Stimulated activated CD8-positive, alpha-beta memory T cell treated with anti-CD3 and anti-CD28 coated beads, Interleukin-7, amount 100 ng/mL, for 4 hours (primary cell): Measurements from ENCODE around the gene HK1.
A peak's percentile ranks its signal among the peaks of the same experiment; 100 is the strongest.

ENCODE experiments used
- DNase-seq, 2 donors: peaks; one replicate each; pipeline ENCODE4 v3.0.0-alpha.2; 2020; ENCODE audit warnings: low read depth in 2 of 2

Gene HK1

GRCh38 chr10:69375307-69376151 is 97.2 kb downstream of the HK1 start:
- no peak for DNase-seq

- DNase-seq = no peak
These were observed 98.4 kb downstream of the HK1 start for GRCh38 chr10:69376662-69377061.

GRCh38 chr10:69377191-69377590 is 98.9 kb downstream of the HK1 start:
- no peak for DNase-seq

- DNase-seq = no peak
These were observed 99.6 kb downstream of the HK1 start for GRCh38 chr10:69377933-69378332.

- DNase-seq = no peak
These were observed 101.5 kb downstream of the HK1 start for GRCh38 chr10:69379800-69380199.

GRCh38 chr10:69382382-69383117 is 104.3 kb downstream of the HK1 start:
- no peak for DNase-seq

GRCh38 chr10:69383558-69383957 is 105.3 kb downstream of the HK1 start:
- no peak for DNase-seq

GRCh38 chr10:69384320-69384719 is 106.0 kb downstream of the HK1 start:
- DNase-seq = no peak

- DNase-seq = no peak
These were observed 107.4 kb downstream of the HK1 start for GRCh38 chr10:69385454-69386350.

GRCh38 chr10:69387500-69387899 is 109.2 kb downstream of the HK1 start:
- no peak for DNase-seq

GRCh38 chr10:69388488-69388887 is 110.2 kb downstream of the HK1 start:
- DNase-seq = no peak

GRCh38 chr10:69389827-69390490 is 111.7 kb downstream of the HK1 start:
- no peak for DNase-seq

- DNase-seq = no peak
These were observed 112.9 kb downstream of the HK1 start for GRCh38 chr10:69391158-69391557.

GRCh38 chr10:69392481-69393000 is 114.2 kb downstream of the HK1 start:
- peak; percentile 67 to 74 for DNase-seq

GRCh38 chr10:69394020-69394419 is 115.7 kb downstream of the HK1 start:
- no peak for DNase-seq

GRCh38 chr10:69397972-69398371 is 119.7 kb downstream of the HK1 start:
- no peak for DNase-seq

GRCh38 chr10:69398466-69398865 is 120.2 kb downstream of the HK1 start:
- DNase-seq = no peak

- DNase-seq = no peak
These were observed 122.6 kb downstream of the HK1 start for GRCh38 chr10:69400936-69401335.

- DNase-seq = no peak
These were observed 123.1 kb downstream of the HK1 start for GRCh38 chr10:69401416-69401815.

GRCh38 chr10:69402386-69402785 is 124.1 kb downstream of the HK1 start:
- no peak for DNase-seq

GRCh38 chr10:69403066-69403465 is 124.8 kb downstream of the HK1 start:
- DNase-seq = no peak
